GM13977 (cell line): ENCODE results near the gene ADRM1.

Experiments used
- DNase-seq: peaks from one replicate; pipeline ENCODE4 v3.0.0; 2012; ENCODE audit warnings: low spot score
- CTCF ChIP-seq: IDR thresholded peaks from 2 replicates; pipeline ENCODE4 v1.5.1; 2012; ENCODE audit warnings: mild to moderate bottlenecking, control low read depth; ENCODE audit not compliant: insufficient read depth; ENCODE audit errors: extremely low read depth, missing control alignments
- in situ Hi-C: fragments of 300-500 bp; cut with MboI; formaldehyde crosslinking; loops from one replicate; pipeline ENCODE4 v1.12.0; 2022; ENCODE audit warnings: low sequenced_read_pairs, low pct_unique_long_range_greater_than_20kb, mixed read lengths, inconsistent platforms; ENCODE audit not compliant: unreplicated experiment

Gene ADRM1

GRCh38 chr20:62332421-62332820, 29.6 kb downstream of the ADRM1 start:
- no peak for DNase-seq
- in situ Hi-C loops, result no loop called here
- no peak for TF ChIP-seq CTCF

GRCh38 chr20:62332989-62333819, 30.4 kb downstream of the ADRM1 start:
- in situ Hi-C loops, result no loop called here
- no peak for TF ChIP-seq CTCF
- no peak for DNase-seq

- DNase-seq, result no peak
- in situ Hi-C loops, result no loop called here
- no peak for TF ChIP-seq CTCF
Observed at GRCh38 chr20:62333820-62334595, 31.2 kb downstream of the ADRM1 start.

GRCh38 chr20:62334881-62335280, 32.1 kb downstream of the ADRM1 start:
- no peak for DNase-seq
- in situ Hi-C loops, result no loop called here
- TF ChIP-seq CTCF, result no peak

GRCh38 chr20:62335532-62335931, 32.7 kb downstream of the ADRM1 start:
- no peak for DNase-seq
- in situ Hi-C loops, result no loop called here
- no peak for TF ChIP-seq CTCF

- in situ Hi-C loops, result no loop called here
- no peak for TF ChIP-seq CTCF
- DNase-seq, result no peak
Observed at GRCh38 chr20:62336329-62336728, 33.5 kb downstream of the ADRM1 start.
